Loucy (cell line): ENCODE measurements around the gene RNU5D-1.

Experiments used
- EZH2phosphoT487 ChIP-seq: fragments of 200-600 bp; IDR thresholded peaks from 2 replicates; pipeline ENCODE4 v1.6.1; 2018; ENCODE audit warnings: antibody characterized with exemption, mild to moderate bottlenecking, moderate library complexity, borderline replicate concordance
- TF ChIP-seq, protein P1 (sequence below): fragments of 200-600 bp; sonication (generic); conservative IDR thresholded peaks from 2 replicates; pipeline ENCODE4 v1.5.1; 2014; ENCODE audit warnings: mild to moderate bottlenecking, antibody characterized with exemption, low read length

DNA sequence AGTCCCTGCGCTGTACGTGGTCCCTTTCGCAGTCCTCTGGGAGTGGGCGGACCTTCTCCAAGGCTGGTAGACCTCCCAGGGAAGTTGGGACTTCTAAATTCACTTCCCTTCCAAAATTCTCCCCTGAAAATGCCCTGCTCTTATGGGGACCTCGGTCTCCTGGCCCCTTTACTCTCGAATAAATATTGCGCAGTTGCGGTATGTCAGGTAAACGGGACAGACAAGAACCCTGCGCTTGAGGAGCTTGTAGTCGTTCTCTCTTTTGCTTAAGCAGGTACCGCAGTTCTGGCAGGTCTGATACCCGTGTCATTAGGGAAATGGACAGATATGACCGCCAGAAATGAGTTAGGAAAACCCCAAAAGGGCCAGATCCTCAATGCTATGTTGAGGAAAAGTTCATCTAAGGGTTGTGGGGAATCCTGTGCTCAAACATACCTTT is 9.2 kb upstream of the RNU5D-1 start:
- TF ChIP-seq, protein P1, sequence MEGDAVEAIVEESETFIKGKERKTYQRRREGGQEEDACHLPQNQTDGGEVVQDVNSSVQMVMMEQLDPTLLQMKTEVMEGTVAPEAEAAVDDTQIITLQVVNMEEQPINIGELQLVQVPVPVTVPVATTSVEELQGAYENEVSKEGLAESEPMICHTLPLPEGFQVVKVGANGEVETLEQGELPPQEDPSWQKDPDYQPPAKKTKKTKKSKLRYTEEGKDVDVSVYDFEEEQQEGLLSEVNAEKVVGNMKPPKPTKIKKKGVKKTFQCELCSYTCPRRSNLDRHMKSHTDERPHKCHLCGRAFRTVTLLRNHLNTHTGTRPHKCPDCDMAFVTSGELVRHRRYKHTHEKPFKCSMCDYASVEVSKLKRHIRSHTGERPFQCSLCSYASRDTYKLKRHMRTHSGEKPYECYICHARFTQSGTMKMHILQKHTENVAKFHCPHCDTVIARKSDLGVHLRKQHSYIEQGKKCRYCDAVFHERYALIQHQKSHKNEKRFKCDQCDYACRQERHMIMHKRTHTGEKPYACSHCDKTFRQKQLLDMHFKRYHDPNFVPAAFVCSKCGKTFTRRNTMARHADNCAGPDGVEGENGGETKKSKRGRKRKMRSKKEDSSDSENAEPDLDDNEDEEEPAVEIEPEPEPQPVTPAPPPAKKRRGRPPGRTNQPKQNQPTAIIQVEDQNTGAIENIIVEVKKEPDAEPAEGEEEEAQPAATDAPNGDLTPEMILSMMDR: no peak
- TF ChIP-seq EZH2phosphoT487: no peak
